Measurements from ENCODE around the gene ASB2. TPM values are rescaled to one million over a fixed set of nuclear protein-coding genes. Genes with fewer than 3 reads are reported as not detected.

The ASB2 gene
- polyA plus RNA-seq, 1 of the 3 experiments (the other 2 are of a cell fraction) = 0.15 TPM

- Histone ChIP-seq H3K36me3 (replicated peaks in 1 of 2; ENCODE audit: control insufficient read depth in 1 of 2, insufficient read depth in 2 of 2, low read length in 1 of 2) (no peaks in the 10 kb centered on the region), H3K4me2 (no peak overlapping the region), H3K27me3 (ENCODE audit: insufficient read depth) (no peaks in the 10 kb centered on the region), H2AFZ (ENCODE audit: low read depth) (no peak overlapping the region), H3F3A (replicated peaks; ENCODE audit: insufficient read depth) (no peaks in the 10 kb centered on the region), H4K20me1 (ENCODE audit: insufficient read depth) (no peaks in the 10 kb centered on the region), H3K4me3 (ENCODE audit: low read depth in 2 of 2, low read length in 1 of 2) (no peak overlapping the region), H3K27ac (ENCODE audit: low read depth in 2 of 2, low read length in 1 of 2) (no peak overlapping the region), H3K4me1 (ENCODE audit: control insufficient read depth in 1 of 2, insufficient read depth in 2 of 2, low read depth in 1 of 2, low read length in 1 of 2) (no peaks in the 10 kb centered on the region; a peak in 1 of 4 replicates), H3K79me2 (ENCODE audit: insufficient read depth) (no peaks in the 10 kb centered on the region), H3K9me2 (no peaks in the 10 kb centered on the region), H3K9ac (no peak overlapping the region), H3K9me3 (no peaks in the 10 kb centered on the region)
- ChIA-PET CTCF (interaction anchor here (0.9 to 6.1 kb wide), 4 partner anchors 9 to 83 kb away, joined by 3 to 75 read pairs (median 3); no protein-coding TSS in a partner anchor), POLR2A (no interaction called here)
- TF ChIP-seq TCF12 (IDR thresholded peaks at IDR 0.05) (no peak), MXI1 (IDR thresholded peaks at IDR 0.05; ENCODE audit: low read depth, low read length) (no peak), NFIC (IDR thresholded peaks at IDR 0.05; ENCODE audit: borderline replicate concordance) (no peak), USF1 (IDR thresholded peaks at IDR 0.05; ENCODE audit: borderline replicate concordance, low read depth) (no peak)
- peak; percentile 42 for DNase-seq
- WGBS (ENCODE audit: low lambda C conversion rate) = 86% methylated on average over 14 of the region's 14 CpGs
Measured at GRCh38 chr14:93953263-93953662, 23.1 kb downstream of the ASB2 start.

- ChIA-PET POLR2A (no interaction called here), CTCF (interaction anchor here (0.9 to 6.1 kb wide), 4 partner anchors 8 to 84 kb away, joined by 3 to 75 read pairs (median 3); no protein-coding TSS in a partner anchor)
- Histone ChIP-seq H3K9ac (no peak overlapping the region), H3K4me1 (ENCODE audit: control insufficient read depth in 1 of 2, insufficient read depth in 2 of 2, low read depth in 1 of 2, low read length in 1 of 2) (no peaks in the 10 kb centered on the region; a peak in 1 of 4 replicates), H3K36me3 (replicated peaks in 1 of 2; ENCODE audit: control insufficient read depth in 1 of 2, insufficient read depth in 2 of 2, low read length in 1 of 2) (no peaks in the 10 kb centered on the region), H3K9me2 (no peaks in the 10 kb centered on the region), H3K27ac (ENCODE audit: low read depth in 2 of 2, low read length in 1 of 2) (no peak overlapping the region), H3K4me3 (ENCODE audit: low read depth in 2 of 2, low read length in 1 of 2) (no peak overlapping the region), H3F3A (replicated peaks; ENCODE audit: insufficient read depth) (no peaks in the 10 kb centered on the region), H4K20me1 (ENCODE audit: insufficient read depth) (no peaks in the 10 kb centered on the region), H3K79me2 (ENCODE audit: insufficient read depth) (no peaks in the 10 kb centered on the region), H3K9me3 (no peaks in the 10 kb centered on the region), H3K27me3 (ENCODE audit: insufficient read depth) (no peaks in the 10 kb centered on the region), H3K4me2 (no peak overlapping the region), H2AFZ (ENCODE audit: low read depth) (no peak overlapping the region)
- TF ChIP-seq EP300 (IDR thresholded peaks at IDR 0.05; ENCODE audit: borderline replicate concordance in 1 of 2, low read depth in 1 of 2, low read length in 1 of 2) = no peak
- TF ChIP-seq CHD2 (IDR thresholded peaks at IDR 0.05; ENCODE audit: low read length, partially characterized antibody) = no peak
- TF ChIP-seq IRF3 (IDR thresholded peaks at IDR 0.05; ENCODE audit: low read depth, low read length) = no peak
- no peak for TF ChIP-seq CTCF (IDR thresholded peaks at IDR 0.05)
- no peak for TF ChIP-seq GATA2 (CRISPR knock-in tag; IDR thresholded peaks at IDR 0.05)
- no peak for TF ChIP-seq TCF12 (IDR thresholded peaks at IDR 0.05)
- TF ChIP-seq MAX (IDR thresholded peaks at IDR 0.05; ENCODE audit: low read depth) = no peak
- no peak for TF ChIP-seq RCOR1 (IDR thresholded peaks at IDR 0.05; ENCODE audit: low read length)
- no peak for TF ChIP-seq POLR2AphosphoS5 (IDR thresholded peaks at IDR 0.05; ENCODE audit: low read depth, low read length)
- no peak for TF ChIP-seq USF2 (IDR thresholded peaks at IDR 0.05; ENCODE audit: borderline replicate concordance, low read depth, low read length)
- TF ChIP-seq TEAD4 (IDR thresholded peaks at IDR 0.05; ENCODE audit: borderline replicate concordance, insufficient read depth) = no peak
- no peak for TF ChIP-seq RAD21 (IDR thresholded peaks at IDR 0.05; ENCODE audit: low read length)
- TF ChIP-seq TAF1 (IDR thresholded peaks at IDR 0.05; ENCODE audit: borderline replicate concordance, low read depth, low read length) = no peak
- no peak for TF ChIP-seq MXI1 (IDR thresholded peaks at IDR 0.05; ENCODE audit: low read depth, low read length)
- TF ChIP-seq JUND (IDR thresholded peaks at IDR 0.05) = no peak
- WGBS (ENCODE audit: low lambda C conversion rate) = 96% methylated on average over 3 of the region's 3 CpGs
- DNase-seq = no peak
Measured at GRCh38 chr14:93952829-93953228, 23.5 kb downstream of the ASB2 start.

Data from SK-N-SH (cell line).